H7 (cell line): ENCODE measurements around the gene HOXB9. TPM values are rescaled to one million over a fixed set of nuclear protein-coding genes. Genes with fewer than 3 reads are reported as not detected.
A peak's percentile ranks its signal among the peaks of the same experiment; 100 is the strongest.

ENCODE experiments used
- DNase-seq: peaks from one replicate; pipeline ENCODE4 v3.0.0; 2012
- H3K27me3 ChIP-seq: 2 replicates; pipeline ENCODE4 v1.6.0; 2011; ENCODE audit warnings: mild to moderate bottlenecking, low read length; ENCODE audit not compliant: control insufficient read depth, insufficient read depth
- H3K36me3 ChIP-seq: replicated peaks from 2 replicates; pipeline ENCODE4 v1.5.1; 2011; ENCODE audit warnings: low read length; ENCODE audit not compliant: control insufficient read depth, insufficient read depth
- H3K4me3 ChIP-seq: 2 replicates; pipeline ENCODE4 v1.5.1; 2011; ENCODE audit warnings: low read depth, mild to moderate bottlenecking, control low read depth, low read length, moderate library complexity; ENCODE audit not compliant: insufficient read depth
- total RNA-seq: library from RNA; depleted of rRNA; stranded (reverse); fragments of >200 nt; shearing (Covaris generic); gene quantifications from 2 replicates; pipeline ENCODE4 v1.2.3, GENCODE V29; 2014

HOXB9 gene
- total RNA-seq, 1 experiment from 2014 or later, result not detected

- H3K27me3 ChIP-seq, result peaks cover 99% of the 10 kb centered on the region
- no peaks in the 10 kb centered on the region for H3K36me3 ChIP-seq
- H3K4me3 ChIP-seq, result no peak overlapping the region
- DNase-seq, result peak; percentile 51
Observed at GRCh38 chr17:48642843-48643696, 16.9 kb upstream of the HOXB9 start.

- Histone ChIP-seq H3K36me3 (no peaks in the 10 kb centered on the region), H3K4me3 (no peak overlapping the region), H3K27me3 (peaks cover 99% of the 10 kb centered on the region)
- peak; percentile 91 for DNase-seq
Observed at GRCh38 chr17:48642059-48642842, 16.1 kb upstream of the HOXB9 start.

- DNase-seq, result peak; percentile 86
- no peaks in the 10 kb centered on the region for H3K36me3 ChIP-seq
- H3K27me3 ChIP-seq, result peaks cover 100% of the 10 kb centered on the region
- no peak overlapping the region for H3K4me3 ChIP-seq
Observed at GRCh38 chr17:48641541-48642058, 15.4 kb upstream of the HOXB9 start.

- Histone ChIP-seq H3K27me3 (peaks cover 98% of the 10 kb centered on the region), H3K4me3 (no peak overlapping the region), H3K36me3 (no peaks in the 10 kb centered on the region)
- DNase-seq, result peak; percentile 10
Observed at GRCh38 chr17:48640858-48641180, 14.7 kb upstream of the HOXB9 start.

GRCh38 chr17:48639982-48640857 lies 14.1 kb upstream of the HOXB9 start:
- Histone ChIP-seq H3K36me3 (no peaks in the 10 kb centered on the region), H3K27me3 (peaks cover 98% of the 10 kb centered on the region), H3K4me3 (no peak overlapping the region)
- DNase-seq, result peak; percentile 19

- no peak overlapping the region for H3K4me3 ChIP-seq
- peak; percentile 58 for DNase-seq
- peaks cover 98% of the 10 kb centered on the region for H3K27me3 ChIP-seq
- H3K36me3 ChIP-seq, result no peaks in the 10 kb centered on the region
Observed at GRCh38 chr17:48639136-48639535, 13.0 kb upstream of the HOXB9 start.

- H3K36me3 ChIP-seq, result no peaks in the 10 kb centered on the region
- H3K27me3 ChIP-seq, result peaks cover 98% of the 10 kb centered on the region
- peak; percentile 26 for DNase-seq
- no peak overlapping the region for H3K4me3 ChIP-seq
Observed at GRCh38 chr17:48637323-48638260, 11.4 kb upstream of the HOXB9 start.

- no peak overlapping the region for H3K4me3 ChIP-seq
- peak; percentile 97 for DNase-seq
- peaks cover 98% of the 10 kb centered on the region for H3K27me3 ChIP-seq
Observed at GRCh38 chr17:48636177-48637018, 10.2 kb upstream of the HOXB9 start.

GRCh38 chr17:48634493-48635208 lies 8.5 kb upstream of the HOXB9 start:
- Histone ChIP-seq H3K27me3 (peaks cover 98% of the 10 kb centered on the region), H3K4me3 (no peak overlapping the region), H3K36me3 (no peaks in the 10 kb centered on the region)
- peak; percentile 42 for DNase-seq

More at GRCh38 chr17:48636177-48637018, 10.2 kb upstream of the HOXB9 start:
- no peaks in the 10 kb centered on the region for H3K36me3 ChIP-seq

- peak; percentile 69 for DNase-seq
- peaks cover 98% of the 10 kb centered on the region for H3K27me3 ChIP-seq
- no peak overlapping the region for H3K4me3 ChIP-seq
- no peaks in the 10 kb centered on the region for H3K36me3 ChIP-seq
Observed at GRCh38 chr17:48633266-48633677, 7.1 kb upstream of the HOXB9 start.

GRCh38 chr17:48632579-48633265 lies 6.6 kb upstream of the HOXB9 start:
- Histone ChIP-seq H3K36me3 (no peaks in the 10 kb centered on the region), H3K27me3 (peaks cover 98% of the 10 kb centered on the region), H3K4me3 (no peak overlapping the region)
- no peak for DNase-seq
